ENCODE data around the gene MYL3.

Gene MYL3

DNA sequence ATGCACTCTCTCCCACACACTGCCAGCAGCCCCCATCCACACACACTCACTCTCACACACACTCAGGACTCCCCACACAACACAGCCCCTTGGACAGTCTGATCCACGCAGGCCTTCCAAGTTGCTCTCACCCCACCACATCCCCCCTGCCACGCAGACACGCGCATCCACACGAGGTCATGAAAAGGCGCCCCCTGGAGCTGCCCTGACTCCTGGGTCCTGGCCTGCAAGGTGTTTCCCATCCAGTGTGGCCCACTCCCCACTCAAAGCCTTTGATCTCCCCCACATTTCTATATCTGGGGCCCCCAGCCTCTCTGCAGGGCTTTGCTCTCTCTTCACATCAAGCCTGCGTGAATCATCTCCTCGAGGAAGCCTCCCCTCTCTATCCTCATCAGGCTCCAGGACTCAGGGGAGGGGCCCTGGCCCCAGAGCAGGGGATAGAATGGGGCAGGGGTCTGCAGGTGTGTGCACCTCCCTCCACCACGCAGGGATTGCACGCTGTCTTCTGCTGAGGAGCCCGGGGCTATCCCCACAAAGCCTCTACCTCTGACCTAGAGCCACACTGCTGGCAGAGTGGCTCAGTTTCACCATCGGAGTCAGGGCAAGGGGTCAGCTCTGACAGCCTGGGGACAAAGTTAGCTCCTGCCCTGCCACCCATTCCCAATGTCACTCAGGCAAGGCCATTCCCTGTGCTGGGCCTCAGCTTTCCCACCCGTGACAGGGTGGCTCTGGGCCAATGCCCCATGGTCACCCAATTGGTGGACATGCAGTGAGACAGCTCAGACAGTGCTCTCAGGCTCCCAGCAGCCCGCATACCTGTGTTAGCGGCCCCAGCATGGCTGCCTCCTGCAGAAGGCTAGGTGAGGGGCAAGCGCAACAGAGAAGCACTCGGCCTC is 6.4 kb downstream of the MYL3 start:
- no peak for DNase-seq (ENCODE audit: low read depth, low spot score)

DNA sequence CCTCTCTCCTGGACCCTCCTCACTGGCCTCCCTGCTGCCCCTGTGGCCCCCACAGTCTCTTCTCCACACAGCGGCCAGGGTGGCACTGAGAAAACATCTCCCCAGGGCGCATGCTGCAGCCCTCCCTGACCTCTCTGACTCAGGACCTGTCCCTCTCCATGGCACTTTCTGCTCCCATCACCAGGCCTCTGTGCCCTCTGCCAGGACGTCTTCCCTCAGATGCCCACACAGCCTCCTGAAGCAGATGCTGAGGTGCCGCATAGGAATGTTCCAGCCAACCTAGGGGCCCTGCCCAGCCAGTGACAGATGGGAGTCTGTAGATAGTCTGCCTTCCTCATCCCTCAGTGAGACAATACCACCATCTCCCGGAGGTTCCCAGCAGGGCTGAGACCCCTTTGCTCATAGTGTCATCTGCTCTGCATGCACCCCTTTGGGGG is 8.7 kb downstream of the MYL3 start:
- H3K4me3 ChIP-seq (ENCODE audit: low read length) = no peak overlapping the region
- no peak for DNase-seq (ENCODE audit: low read depth, low spot score)

More for the DNA sequence above, 6.4 kb downstream of the MYL3 start:
- no peak overlapping the region for H3K4me3 ChIP-seq (ENCODE audit: low read length)

DNA sequence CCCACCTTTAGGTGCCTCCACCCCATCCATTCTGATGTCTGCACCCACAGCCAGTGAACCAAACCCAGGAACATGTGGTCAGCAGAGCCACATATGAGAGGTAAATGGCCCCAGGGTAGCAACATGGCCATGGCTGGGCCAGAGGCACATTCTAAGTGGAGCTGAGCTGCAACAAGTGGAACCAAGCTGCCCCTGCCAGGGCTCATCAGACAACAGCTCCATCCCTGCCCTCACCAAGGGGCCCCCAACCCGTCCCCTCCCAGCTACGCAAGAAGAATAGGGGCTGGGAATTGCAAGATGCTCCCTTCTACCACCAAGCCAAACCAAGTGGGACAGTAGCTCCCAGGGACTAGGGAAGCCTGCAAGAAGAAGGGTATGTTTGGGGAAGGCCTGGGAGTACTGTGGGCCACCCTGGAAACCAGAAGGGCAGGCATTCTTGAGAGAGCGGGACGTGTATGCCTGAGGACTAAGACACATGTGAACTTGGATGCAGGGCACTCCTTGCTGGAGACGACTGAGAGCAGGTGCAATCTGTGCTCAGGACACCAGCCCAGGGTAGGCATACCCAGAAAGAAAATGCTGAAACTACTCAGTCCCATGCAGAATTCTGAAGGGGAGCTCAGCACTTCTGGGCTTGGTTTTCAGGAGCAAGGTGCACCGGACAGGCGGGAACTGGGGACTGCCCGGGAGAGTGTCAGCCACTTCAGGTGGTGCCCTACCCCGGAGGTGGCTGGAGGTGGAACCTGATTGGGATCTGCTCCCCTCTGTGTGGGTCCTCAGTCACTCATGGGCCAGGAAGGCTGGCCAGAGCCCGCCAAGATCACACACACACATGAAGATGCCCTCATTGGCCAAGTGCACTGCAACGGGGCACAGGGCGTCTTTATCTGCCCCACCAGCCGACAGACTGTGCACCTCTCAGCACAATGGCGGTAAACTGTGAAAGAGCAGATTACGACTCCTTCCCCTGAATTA is 9.5 kb downstream of the MYL3 start:
- DNase-seq (ENCODE audit: low read depth, low spot score) = no peak
- no peak overlapping the region for H3K4me3 ChIP-seq (ENCODE audit: low read length)

DNA sequence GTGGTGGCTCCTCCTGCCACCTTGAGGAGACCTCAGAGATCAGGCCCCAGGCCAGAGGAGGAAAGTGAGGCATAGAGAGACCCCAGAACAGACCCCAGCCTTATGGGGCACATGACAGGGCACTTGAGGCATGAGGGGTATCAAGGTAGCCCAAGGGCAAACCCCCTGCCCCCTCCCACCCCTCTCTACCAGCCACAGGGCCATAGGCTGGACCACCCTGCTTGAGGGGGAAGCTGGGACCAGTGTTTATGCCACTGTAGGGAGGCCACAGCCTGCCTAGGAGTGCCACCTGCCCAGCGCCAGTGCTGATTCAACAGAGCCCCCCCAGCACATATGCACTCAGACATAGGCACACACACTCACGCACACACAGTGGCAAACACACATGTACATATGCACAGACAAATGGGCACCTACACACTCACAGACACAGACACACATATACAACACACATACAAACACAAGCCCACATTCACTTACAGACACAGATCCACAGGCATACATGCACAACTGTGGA is 10.3 kb downstream of the MYL3 start:
- no peak for DNase-seq (ENCODE audit: low read depth, low spot score)

DNA sequence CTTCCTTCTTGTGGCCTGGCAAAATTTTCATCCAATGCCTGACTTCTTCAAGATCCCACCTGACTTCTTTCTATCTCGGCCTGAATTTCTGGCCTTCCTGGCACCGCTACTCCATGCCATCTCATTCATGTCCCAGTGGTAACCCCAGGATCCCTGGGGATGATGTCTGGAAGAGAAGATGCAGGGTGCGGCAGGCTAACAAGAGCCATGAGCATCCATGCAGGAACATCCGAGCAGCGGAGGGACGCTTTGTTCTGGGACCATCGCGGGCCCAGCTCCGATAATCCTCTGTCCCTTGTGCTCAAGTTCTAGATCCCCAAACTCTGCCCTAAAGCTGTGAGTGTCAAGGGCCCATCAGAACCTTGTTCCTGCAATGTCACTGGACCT is 10.9 kb downstream of the MYL3 start:
- no peak overlapping the region for H3K4me3 ChIP-seq (ENCODE audit: low read length)
- no peak for DNase-seq (ENCODE audit: low read depth, low spot score)

More for the DNA sequence above, 10.3 kb downstream of the MYL3 start:
- no peak overlapping the region for H3K4me3 ChIP-seq (ENCODE audit: low read length)

DNA sequence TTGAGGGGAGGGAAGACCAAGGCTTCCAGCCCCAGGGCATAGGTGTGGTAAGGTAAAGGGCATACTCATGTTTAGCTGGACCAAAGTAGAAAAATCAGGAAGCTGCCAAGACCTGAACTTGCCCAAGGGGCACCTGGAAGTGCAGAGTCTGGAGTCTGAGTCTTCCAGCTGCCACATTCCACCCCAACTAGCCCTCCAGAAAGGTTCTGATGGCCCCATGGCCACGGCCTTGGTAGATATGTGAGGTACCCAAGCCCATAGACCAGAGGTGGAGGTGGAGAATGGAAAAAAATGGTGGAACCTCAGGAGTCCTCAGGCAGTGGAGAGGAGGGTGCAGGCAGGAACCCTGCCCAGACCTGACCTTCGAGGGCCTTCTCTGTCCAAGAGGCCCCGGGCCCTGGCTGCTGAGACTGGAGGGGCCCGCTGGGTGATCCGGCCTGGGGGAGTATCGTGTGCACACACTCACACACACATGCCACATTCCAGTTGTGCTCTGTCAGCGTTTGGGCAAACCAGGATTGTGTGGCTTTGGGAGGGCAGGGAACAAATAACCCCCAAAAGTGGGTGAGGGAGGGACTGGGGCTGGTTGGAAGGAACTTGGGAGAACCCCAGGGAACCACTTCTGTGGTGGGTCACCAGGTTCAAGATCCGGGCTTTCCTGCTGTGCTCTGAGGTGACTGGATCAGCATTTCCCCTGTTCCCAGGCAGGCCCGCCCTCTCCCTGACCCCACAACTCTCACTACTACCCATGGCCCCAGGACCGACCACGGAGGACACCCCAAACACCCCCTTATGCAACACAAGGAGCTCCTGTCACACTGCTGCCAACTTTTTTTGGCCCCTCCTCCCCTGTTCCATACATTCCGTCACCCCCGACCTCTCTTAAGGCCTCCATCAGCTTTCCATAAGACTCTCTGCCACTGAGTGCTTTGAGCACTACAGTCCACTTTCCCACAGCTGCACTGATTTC is 11.6 kb downstream of the MYL3 start:
- H3K4me3 ChIP-seq (ENCODE audit: low read length) = no peak overlapping the region
- DNase-seq (ENCODE audit: low read depth, low spot score) = no peak

DNA sequence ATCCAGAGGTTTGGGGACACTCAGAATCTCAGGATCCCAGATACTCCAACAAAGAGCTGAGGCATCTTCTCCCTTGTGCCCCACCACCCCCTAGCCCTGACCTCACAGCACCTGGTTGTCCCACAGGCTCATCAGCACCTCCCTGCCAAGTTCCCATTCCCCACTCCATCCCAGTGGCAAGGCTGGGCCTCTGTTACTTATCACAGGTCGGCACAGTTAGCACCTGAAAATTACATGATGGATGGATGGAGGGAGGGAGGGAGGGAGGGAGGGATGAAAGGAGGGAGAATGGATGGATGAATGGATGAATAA is 12.8 kb downstream of the MYL3 start:
- DNase-seq (ENCODE audit: low read depth, low spot score) = no peak
- no peak overlapping the region for H3K4me3 ChIP-seq (ENCODE audit: low read length)

DNA sequence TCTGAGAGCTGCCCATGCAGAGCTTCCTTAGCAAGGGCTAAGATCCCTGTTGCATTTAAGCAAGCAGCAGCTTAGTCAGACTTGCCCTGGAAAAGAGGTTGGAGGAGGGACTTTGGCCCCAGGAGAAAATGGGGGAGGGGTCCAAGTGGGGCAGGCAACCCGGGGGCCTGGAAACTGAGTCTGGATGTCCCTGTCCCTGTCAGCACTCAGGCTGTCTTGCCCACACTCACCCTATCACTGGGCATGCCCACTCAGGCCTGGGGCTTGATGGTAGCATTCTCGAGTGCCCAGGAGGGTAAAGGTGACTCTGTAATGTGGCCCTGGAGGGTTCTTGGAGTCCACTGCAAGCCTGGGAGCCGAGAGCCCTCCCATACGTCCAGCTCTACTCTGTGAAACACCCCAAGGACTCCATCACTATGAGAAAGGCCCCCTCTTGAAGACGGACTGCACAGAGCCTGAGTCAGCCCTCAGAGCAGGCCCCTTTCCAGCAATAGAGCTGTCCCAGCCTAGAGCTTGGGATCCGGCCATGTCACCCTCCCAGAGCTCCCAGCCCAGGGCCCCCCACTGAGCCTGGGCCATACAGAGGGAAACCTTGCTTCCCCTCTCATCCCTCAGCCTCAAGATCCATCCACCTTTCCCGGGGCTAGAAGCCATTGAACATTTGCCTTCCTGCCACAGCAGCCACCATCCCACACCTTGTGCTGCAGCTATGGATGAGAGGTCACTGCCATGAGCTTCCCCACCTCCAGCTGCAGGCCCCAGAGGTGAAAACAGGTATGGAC is 13.4 kb downstream of the MYL3 start:
- no peak overlapping the region for H3K4me3 ChIP-seq (ENCODE audit: low read length)
- DNase-seq (ENCODE audit: low read depth, low spot score) = no peak

DNA sequence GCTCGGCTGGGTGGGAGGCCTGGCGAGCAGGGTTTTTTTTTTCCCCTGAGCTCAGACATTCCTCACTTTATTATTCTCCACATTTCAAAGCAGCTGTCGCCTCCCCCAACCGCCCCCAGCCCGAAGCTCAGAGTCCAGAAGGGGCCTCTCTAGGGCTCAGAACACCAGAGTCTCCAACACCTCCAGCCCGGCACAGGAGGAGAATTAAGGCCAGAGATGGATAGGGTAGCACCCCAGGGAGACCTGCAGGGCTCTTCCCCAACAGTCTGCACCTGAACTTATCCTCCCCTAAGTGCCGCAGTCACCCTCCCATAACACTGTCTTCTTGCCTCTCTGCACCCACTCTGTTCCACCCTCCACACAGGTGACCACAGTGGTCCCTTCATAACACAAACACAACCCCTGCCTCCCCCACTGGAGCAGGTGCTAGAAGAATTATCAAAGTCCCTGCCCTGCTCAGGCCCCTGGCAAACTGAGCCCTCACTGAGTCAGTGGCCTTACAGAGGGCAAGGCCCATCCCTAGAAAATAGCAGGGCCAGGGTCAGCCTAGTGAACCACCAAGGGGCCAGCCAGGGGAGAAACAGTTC is 14.1 kb downstream of the MYL3 start:
- no peak for DNase-seq (ENCODE audit: low read depth, low spot score)
- H3K4me3 ChIP-seq (ENCODE audit: low read length) = no peak overlapping the region

DNA sequence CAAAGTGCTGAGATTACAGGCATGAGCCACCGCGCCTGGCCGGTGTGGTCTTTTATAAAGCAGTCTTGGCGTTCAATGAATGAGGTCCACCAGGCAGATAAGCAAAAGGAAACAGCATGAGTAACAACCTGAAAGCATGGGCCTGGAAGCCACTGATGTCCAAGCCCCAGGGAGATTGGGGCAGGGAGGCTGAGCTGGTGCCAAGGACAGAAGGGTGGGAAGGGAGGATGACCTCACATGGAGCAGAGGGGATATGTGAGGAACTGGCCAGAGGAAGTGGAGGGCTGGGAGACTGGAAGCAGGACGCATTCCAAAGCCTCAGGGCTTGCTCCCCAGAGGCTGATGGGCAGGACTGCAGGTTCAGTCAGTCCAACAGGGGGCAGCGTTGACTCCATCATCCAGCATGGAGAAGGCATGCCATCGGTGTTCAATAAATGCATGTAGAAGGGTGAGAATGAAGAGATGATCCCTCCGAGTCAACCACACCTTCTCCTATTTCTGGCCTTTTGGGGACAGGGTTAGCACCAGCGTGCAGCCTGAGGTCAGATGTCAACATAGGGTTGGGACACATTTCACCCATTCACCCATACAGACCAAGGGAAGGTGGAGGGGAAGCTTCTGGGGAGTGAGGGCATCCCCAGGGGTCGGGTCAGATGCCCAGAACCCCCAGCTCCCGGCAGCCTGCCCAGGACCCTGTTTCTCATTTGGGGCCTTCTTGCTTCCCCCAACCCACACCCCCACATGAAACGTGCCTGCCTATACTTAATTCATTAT is 14.8 kb downstream of the MYL3 start:
- DNase-seq (ENCODE audit: low read depth, low spot score) = no peak
- H3K4me3 ChIP-seq (ENCODE audit: low read length) = no peak overlapping the region

DNA sequence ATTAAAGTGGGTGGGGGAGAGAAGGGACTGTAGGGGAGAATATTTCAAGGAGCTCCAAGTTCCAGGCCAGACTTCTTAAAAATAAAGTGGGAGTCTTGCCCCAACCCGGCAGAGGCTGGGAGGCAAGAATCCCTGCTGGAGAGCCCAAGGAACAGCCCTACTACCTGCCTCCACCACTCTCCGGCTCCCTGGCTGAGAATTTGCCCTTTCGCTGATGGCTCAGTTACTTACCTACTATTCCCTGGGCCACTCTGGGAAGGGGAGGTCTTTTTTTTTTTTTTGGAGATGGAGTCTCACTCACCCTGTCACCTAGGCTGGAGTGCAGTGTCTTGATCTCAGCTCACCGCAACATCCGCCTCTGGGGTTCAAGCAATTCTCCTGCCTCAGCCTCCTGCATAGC is 15.5 kb downstream of the MYL3 start:
- no peak overlapping the region for H3K4me3 ChIP-seq (ENCODE audit: low read length)
- no peak for DNase-seq (ENCODE audit: low read depth, low spot score)

DNA sequence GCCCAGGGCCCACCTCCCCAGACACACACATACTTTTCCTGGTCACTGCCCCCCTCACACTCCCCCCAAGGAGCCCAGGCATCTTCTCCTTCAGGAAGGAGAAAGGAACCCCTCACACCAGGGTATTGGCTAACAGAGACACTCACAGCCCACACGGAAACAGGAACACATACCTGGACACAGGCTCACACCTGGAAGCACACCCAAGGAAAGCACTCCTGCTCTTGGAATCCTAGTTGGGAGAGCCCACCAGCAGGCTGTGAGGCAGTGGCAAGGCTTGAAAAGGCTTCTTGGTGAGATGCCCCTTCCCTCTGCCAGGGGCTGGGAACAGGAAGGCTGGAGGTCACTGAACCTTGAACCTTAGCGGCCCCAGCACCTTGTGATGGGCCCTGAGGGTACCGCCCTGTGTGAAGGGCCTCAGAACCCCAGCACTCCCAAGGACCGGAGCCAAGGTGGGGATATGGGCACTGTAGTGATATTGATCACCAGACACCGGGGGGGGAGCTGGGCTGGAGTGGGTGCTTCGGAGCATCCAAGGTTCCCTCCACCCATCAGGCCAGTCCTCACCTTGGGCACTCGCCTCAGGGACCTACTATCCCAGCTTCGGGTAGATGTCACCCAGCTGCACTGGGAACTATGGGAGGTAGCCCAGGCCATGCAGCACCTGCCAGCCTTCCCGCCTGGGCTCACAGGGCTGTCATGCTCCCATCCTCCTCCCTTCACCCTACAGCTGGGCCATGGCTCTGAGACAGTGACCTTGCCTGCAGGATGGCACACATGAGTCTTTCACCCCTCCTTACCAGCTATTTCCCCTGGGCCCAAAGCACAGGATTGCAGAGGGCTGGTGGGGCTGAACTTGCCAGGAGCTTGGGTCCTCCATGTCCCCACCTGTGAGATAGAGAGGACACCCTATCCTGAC is 16.4 kb downstream of the MYL3 start:
- H3K4me3 ChIP-seq (ENCODE audit: low read length) = no peak overlapping the region
- DNase-seq (ENCODE audit: low read depth, low spot score) = no peak

DNA sequence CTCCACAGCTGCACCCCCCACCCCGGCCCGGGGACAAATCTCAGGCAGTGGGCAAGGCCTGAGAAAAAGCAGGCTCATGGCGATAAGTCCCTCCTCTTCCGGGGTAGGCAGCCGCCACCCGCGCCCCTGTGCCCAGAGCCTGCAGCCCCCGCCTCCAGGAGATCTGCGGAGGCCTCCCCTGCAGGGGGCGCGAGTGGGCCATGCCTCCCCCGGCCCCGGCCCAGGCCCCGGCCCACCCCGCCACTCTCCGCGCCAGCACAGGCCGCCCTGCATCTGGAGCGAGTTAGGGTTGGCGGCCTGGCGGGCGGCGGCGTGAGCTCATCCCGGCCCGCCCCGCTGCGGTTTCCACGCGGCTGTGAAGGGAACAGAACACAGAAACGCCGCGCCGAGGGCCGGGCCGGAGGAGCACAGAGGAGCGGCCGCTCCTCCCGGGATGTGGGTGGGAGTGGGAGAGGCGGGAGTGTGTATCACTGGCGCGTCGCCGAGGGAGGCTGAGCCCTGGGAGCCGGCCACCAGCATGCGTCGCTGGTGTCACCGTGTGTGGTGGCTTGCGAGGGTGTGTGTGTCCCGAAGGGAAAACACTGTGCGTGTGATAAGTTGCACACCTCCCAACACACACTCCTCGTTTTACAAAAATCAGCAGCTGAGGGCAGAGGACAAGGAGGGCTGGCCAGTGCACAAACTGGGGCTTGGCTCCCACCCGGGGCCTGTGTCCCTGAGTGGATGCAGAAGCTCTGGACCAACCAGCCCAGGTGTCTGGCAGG is 17.2 kb downstream of the MYL3 start:
- no peak for DNase-seq (ENCODE audit: low read depth, low spot score)
- H3K4me3 ChIP-seq (ENCODE audit: low read length) = no peak overlapping the region

DNA sequence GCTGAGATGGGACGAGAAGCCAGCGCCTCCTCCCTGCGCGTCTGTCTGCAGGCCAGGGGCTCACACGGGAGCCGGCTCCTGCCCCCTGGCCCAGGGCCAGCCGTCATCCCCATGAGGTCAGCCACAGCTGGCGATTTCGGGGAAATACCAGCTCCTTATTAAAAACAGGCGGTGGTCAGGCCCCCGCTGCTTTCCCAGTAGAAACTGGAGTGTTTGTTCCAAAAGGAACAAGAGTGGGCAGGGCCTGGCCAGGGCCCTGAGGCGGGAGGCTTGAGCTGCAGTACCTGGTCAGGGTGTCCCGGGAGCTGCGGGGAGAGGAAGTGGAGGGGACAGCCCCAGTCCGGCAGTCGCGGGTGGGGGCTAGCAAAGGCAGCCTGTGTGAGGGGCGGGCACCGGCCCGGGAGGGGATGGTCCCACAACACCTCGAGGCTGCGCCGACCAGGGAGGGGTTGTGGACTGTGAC is 17.8 kb downstream of the MYL3 start:
- H3K4me3 ChIP-seq (ENCODE audit: low read length) = no peak overlapping the region
- DNase-seq (ENCODE audit: low read depth, low spot score) = no peak

DNA sequence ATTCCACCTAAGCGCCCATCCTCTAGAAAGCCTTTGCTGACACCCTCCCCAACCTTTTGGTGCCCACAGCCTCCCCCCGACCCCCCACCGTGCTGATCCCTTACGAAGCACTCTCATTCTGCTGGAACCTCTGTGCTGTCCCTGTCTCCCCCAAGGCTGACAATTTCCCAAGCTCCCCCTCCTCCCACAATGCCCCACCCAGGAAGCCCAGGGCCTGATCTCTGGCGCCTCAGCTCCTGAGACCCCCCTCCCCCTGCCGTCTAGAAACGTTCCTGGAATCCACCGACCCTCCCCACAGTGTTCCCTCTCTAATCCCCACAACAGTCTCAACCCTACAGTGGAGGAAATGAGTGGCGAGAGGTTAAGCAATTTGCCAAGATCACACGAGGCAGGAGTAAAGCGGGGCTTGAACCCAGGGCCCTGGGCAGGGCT is 18.3 kb downstream of the MYL3 start:
- no peak overlapping the region for H3K4me3 ChIP-seq (ENCODE audit: low read length)

More for the DNA sequence above, 18.3 kb downstream of the MYL3 start:
- no peak for DNase-seq (ENCODE audit: low read depth, low spot score)

Data from Jurkat, Clone E6-1 (cell line).